ENCODE data around the gene ACSF3.
"Not testable (repeated sequence)": the region's sequence is repeated elsewhere in the genome, so short reads cannot be mapped to it uniquely, and the experiment has no call there.

ACSF3 gene

DNA sequence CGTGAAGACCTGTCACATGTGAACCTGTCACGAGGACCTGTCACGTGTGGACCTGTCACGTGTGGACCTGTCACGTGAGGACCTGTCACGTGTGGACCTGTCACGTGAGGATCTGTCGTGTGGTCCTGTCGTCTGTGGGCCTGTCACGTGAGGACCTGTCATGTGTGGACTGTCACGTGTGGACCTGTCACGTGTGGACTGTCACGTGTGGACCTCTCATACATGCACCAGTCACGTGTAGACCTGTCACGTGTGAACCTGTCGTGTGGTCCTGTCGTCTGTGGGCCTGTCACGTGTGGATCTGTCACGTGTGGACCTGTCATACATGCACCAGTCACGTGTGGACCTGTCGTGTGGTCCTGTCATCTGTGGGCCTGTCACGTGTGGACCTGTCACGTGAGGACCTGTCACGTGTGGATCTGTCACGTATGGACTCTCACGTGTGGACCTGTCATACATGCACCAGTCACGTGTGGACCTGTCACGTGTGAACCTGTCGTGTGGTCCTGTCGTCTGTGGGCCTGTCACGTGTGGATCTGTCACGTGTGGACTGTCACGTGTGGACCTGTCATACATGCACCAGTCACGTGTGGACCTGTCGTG is 19.5 kb upstream of the ACSF3 start:
- not testable (repeated sequence) for DNase-seq

DNA sequence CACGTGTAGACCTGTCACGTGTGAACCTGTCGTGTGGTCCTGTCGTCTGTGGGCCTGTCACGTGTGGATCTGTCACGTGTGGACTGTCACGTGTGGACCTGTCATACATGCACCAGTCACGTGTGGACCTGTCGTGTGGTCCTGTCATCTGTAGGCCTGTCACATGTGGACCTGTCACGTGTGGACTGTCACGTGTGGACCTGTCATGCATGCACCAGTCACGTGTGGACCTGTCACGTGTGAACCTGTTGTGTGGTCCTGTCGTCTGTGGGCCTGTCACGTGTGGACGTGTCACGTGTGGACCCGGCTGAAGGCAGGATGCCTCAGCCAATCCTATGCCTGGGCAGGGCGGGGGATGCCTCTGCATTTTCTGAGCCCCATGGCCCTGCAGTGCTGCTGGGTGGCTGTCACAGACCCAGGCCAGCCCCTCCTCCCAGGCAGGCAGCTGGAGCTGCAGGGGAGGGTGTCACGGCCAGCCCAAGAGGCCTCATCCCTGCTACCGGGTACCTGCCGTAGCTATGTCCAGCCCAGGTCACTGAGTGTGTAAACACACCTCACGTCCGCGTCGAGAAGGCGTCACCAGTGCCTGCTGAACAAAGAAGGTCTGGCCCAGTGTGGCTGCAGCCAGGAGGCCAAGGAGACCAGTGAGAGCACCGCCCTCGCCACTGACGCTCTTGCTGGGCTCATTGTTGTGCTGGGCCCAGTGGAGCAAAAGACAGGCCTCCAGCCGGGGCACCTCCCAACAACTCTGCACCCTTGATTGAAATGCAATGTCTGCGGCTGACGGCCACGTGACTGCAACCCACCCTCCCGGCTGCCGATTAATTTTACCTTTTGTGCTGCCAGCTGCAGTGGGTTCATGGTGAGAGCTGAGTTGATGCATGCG is 18.6 kb upstream of the ACSF3 start:
- no peak for DNase-seq

DNA sequence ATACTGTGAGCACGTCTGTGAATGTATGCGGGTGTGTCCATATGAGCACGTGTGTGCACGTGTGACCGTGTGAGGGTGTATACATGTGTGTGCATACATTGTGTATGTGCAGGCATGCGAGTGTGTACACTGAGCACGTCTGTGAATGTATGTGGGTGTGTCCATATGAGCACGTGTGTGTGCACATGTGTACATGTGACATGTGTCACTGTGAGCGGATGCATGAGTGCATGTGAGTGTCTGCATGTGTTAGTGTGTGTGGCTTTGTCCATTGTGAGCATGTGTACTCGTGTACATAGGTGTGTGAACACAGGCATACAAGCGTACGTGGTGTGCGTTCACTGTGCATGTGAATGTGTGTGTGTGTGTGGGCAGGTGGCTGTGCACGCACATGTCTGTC is 17.5 kb upstream of the ACSF3 start:
- DNase-seq = no peak

DNA sequence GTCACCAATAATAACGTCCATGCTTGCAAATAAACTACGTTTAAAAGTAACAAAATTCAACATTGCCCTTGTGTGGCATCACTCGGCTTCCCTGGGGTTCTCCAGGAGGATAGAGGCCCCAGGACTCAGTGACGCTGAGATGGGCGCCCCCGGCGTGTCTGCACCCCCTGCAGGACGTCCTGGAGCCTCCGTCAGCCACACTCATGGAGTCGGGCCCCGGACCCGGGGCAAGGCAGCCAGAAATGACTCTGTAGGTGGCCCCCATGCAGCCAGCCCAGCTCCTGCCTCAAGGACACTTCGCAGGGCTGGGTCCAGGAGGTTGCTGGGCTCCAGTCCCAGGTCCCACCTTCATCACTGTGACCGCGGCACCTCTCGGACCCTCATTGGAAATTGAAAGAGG is 16.6 kb upstream of the ACSF3 start:
- DNase-seq = no peak

DNA sequence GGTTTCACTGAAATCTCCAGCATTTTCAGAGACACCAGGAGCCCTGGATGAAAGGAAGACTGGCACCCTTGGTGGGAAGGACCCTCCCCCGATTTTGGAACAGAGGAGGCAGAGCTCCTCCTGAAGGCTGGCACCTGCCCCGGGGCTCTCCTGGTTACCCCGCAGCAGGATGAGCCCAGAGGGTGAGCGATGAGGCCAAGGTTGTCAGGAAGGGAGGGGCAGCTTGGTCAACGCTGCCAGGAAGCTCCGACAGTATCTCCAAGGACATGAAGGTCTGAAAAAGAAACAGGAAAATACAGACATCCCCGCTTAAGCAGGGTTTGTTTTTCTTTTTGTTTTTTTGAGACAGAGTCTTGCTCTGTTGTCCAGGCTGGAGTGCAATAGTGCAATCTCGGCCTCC is 15.5 kb upstream of the ACSF3 start:
- no peak for DNase-seq

DNA sequence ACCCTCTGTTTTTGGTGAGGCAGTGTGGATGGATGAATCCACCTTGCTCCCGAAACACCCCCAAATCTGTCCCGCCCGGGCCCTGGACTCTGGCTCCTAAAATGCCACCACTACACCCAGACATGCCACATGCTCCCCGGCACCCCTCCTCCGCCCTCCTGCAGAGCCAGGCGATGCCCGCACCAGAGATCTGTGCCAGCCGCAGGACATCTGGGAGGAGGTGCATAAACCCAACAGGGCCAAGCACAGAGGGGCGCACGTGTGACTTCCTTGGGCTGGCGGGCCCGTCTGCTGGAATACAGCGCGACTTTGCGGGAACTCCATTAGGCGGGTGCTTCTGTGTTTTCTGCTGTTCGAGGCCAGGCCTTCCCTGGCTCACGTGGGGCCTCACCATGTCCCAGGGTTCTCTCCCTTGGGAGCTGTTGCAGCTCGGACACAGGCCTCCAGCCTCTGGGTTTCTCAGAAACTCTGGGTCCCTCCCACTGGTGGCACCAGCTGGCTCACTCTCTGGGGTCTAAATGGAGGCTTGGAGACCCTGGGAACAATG is 14.1 kb upstream of the ACSF3 start:
- no peak for DNase-seq

DNA sequence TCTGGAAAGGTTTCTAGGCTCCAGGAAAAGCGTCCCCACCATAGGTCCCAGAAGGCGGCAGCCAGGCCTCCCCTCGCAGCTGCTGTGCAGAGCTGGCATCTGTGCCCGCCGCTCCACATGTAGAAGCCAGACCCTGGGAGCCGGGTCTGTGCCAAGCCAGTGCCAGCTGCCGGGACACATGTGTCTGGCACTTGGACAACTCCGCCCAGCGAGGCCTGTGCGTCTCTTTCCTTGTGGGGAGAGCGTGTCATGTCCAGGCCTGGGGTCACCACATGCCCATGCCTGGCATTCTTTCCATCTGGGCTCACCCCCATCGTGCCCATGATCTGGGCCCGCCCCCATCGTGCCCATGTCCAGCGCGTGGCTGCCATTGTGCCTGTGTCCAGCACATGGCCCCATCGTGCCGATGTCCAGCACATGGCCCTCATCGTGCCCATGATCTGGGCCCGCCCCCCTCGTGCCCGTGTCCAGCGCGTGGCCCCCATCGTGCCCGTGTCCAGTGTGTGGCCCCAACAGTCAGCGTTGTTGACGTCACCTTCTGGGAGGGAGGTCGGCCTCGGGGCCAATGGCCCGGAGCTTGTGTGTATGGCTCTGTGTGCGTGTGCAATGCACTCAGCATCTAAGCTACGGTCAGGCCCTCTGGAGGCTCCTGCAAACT is 13.3 kb upstream of the ACSF3 start:
- no peak for DNase-seq

DNA sequence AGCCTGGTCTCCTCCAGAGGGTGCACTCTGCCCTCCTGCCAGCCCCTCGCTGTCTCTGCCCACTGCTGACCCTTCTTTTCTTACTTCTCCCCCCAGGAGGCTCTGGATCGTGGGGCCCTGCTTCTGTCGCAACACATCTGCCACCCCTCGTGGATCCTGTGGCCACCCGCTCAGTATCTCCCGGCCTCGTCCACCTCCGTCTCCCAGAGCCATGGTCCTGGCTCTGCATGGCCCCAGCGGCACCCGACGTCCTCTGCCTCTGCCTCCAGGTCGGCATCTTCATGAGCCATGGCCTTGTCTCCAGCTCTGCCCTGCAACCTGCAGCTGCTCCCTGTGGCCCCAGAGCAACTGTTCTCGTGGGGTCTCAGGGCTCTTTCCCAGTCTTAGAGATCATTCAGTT is 12.1 kb upstream of the ACSF3 start:
- no peak for DNase-seq

DNA sequence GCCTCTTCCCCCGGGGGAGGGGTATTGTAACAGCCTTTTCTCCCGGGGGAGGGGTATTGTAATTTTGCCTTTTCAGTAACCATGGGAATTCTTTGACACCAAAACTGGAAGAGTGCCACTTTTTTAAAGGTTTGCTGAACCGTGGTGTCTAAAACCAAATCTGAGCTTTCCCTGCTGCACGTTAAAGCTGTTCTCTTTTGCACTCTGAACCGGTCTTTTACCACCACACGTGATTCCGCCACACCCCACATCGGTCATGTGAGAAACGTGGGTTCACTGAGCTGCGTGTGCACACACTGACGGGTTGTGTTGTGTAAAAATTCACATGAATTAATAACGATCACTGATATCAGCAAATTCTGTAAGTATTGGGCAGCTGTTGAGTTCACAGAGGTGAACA is 9.2 kb upstream of the ACSF3 start:
- no peak for DNase-seq

DNA sequence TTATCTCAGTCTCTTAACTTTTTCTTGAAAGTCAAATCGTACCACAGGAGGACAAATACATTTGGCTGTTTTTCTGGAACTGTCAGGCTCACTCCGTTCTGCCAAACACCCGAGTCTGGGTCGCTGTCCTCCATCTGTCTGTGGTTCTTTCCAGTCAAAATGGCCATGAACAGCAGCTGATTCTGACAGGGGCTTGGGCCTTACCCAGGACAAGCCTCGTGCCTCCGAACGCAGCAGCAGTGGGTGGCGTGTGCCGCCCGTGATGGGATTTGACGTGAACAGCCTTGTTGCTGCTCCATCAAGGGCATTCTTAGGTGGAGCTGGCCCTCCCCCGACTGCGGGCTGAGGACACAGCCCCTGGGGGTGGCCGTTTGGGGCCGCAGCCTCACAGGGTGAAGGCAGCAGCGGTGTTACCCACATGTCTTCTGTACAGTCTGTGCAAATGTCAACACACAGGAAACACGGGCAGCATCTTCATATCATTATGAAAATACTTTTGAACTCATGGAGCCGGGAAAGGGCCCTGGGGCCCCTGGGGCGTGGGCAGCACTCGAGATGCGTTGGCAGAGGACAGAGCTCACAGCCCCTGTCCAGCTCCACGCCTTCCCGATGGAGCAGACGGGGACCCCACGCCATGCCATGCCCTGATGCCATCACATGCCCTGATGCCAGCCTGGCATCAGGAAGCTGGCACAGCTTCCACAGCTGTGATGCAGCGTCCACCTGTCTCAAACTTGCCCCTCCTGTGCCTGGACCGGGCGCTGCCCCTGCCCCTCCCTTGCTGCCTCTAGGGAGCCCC is 8.6 kb upstream of the ACSF3 start:
- no peak for DNase-seq

DNA sequence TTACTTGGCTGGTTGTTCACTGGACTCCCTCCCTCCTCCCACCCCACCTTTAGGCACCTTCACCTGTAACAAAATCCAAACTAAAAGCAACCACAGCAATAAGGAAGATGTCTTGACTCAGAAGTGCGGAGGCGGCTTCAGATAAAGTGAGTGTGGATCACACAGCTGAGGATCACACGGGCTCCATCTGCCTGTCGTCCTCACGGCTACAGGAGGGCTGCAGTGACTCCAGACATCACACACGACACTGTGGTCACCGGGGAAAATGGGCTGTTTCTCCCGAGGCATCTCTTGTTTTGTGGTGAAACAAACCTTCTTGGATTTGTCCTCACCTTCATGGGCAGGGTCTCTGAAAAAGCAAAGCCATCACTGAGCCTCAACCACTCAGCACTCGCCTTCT is 7.9 kb upstream of the ACSF3 start:
- DNase-seq = no peak

DNA sequence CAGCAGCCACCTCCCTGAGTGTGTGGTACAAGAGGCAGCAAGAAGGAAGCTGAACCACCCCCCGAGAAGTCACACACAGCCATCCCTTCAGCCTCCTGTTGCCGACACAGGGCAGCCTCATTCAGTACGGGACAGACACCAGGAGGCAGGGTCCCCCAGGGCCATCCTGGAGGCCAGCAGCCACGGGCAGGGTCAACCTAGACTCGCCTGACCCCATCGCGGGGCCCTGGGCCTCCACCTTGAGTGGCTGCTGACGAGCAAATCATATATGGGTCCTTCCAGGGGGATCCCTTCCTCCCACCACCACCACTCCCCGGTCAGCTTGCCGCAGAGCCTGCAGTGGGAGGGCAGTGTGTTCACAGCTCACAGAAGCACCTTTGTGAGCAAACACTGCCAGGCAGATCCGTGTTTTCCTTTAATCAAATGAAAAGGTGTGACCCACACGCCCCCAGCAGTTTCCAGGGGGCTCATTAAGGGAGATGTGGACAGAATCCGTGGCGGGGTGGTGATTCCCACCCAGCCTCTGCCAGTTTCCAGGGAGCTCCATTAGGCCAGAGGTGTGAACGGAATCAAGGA is 5.6 kb upstream of the ACSF3 start:
- no peak for DNase-seq

DNA sequence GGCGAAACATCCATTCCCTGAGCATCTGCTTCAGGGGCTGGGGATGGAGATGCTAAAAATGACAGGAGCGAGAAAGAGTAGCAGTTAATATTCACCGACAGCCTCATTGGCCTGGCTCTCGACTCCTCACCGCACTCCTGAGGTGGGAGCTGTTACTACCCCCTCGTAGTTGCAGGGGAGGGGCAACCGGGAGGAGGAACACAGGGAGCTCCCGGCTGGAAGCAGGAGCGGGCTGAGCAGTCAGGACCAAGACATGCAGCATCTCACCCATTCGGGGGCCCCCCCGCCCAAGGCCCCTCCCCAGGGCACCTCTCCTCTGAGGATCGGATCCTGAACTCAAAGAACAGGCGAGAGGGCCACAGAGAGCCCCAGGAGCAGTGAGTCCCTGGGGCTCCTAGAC is 4.5 kb upstream of the ACSF3 start:
- DNase-seq = no peak

DNA sequence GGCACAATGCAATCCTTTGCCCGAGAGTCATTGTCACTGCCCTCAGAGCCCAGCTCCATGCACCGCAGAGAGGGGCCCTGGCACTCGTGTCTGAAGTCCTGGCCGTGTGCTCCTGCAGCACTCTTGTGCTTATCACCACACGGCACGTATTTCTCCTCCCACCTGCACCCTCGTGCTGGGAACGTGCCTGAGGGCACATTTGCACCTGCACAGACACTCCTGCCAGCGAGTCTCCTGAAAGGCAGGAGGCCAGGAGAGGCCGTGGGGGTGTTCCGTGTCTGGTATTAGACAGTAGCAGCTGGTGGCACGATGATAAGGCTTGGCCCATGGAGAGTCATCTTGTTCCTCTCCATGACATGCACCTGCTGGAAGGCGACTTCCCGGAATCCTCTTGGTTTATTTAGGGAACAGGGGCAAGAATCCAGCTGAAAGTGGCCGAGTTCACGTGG is 3.4 kb upstream of the ACSF3 start:
- no peak for DNase-seq

DNA sequence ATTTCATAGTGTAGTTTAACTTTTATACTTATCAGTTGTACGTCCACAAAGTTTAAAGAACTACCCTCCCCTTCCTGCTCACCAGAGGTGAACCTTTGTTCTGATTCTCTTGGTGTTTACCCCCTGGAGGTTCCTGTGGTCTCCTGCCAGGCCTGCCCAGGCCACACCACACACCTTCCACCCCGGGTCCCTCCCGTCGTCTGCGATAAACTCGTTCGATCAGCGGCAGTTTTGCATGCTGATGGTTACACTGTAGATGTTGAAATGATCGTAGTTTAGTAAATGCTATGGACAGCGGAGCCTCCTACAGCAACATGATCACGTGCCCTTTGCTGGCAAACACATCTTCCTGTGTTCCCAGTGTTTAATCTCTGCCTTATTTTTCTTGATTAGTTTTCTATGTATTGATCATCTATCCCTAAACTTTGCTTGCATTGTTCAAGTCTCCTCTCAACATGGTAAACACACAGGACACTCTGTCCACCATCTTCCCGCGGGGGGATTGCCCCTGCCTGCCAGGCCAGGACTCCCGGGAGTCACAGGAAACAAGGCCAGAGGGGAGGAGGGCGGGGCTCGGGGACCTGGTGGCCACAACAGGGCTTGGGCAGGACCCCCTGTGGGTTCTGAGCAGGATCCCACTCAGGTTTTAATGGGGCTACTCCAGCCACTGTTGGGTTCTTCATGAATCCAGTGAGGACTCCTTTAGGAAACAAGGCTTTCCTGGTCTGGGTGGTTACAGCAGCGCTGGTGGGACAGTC is 2.8 kb upstream of the ACSF3 start:
- no peak for DNase-seq

DNA sequence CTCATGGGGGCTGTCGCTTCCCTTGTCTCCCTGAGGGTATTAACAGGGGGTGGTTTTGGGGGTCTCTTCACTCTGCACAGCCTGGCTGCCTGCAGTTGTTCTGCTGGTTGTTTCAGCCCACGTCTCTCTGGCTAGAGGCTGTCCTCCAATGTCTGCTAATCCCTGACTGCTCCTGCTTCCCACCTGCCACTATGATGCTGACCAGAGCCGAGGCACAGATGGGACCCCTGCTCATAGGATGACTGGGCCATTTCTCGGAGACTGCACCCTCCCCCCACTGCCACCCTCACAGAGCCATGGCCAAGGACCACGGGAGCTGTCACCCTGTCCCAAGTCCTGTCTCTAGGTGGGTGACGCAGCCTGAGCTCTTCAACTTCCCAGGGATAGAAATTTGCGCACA is 1.6 kb upstream of the ACSF3 start:
- no peak for DNase-seq

DNA sequence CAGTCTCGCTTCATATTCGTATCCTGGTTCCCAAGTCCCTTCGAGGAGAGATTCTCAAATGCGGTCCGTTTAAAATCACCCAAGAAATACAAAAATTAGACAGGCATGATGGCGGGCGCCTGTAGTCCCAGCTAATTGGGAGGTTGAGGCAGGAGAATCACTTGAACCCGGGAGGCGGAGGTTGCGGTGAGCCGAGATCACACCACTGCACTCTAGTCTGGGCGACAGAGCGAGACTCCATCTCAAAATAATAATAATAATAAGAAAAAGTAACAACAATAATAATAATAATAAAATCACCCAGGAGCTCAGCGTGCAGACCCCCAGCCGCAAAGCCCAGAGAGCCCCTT is 425 bp upstream of the ACSF3 start:
- DNase-seq = not testable (repeated sequence)

DNA sequence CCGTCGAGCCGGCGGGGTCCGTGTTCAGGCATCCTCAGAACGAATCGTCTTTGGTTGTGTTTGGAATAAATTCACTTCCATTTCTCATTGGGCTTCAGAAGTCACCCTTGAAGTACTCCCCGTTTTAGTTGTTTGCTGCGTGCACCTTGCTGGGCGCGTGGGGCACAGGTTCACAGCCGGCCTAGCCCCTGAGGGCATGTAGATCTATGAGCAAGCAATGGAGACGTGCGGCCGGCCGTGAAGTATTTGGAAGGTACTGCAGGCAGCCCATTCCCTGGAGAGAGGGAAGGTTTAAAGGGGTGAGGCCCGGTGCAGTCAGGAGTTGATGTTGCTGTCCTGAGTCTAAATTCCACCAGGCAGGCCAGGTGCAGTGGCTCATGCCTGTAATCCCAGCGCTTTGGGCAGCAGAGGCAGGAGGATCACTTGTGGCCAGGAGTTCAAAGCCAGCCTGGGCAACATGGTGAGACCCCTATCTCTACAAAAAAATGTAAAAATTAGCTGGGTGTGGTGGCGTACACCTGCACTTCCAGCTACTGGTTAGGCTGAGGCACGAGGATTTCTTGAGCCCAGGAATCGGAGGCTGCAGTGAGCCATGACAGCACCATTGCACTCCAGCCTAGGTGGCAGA is 714 bp downstream of the ACSF3 start:
- peak; percentile 43 for DNase-seq

DNA sequence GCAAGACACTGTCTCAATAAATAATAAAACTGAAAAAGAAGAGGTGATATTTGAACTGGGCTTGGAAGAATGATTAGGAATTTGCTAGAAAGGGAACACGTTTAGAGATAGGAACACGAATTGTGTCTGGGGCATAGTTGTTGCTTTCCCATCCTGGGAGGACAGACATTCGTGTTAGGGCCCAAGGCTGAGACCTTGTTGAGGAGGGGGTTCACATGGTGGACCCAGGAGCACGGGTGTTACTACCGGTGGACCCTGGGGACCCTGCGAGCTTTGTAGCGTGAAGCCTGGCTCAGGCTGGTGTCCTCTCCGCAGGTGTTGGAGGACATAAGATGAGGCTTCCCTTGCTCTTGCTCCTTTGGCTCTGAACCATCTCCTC is 1.2 kb downstream of the ACSF3 start:
- no peak for DNase-seq

DNA sequence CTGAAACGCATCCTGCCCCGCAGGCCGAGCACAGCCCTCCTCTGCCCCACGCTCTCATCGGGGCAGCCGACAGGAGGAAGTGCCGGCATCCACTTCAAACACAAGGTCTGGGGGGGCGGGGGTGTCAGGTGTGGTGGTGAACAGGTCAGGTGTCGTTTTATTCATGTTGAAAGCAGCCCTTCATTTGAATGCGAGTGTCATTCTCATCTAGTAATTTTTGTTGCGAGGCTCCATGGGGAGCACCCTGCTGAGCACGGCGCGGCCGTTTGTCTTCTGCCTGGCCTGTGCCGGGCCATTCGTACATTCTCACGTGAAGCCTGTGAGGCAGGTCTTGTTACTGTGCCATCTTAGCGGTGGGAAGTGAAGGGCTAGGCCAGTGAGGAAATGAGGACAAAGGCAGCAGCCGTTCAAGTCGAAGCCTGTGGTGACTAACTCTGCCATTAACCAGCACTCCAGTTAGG is 1.9 kb downstream of the ACSF3 start:
- no peak for DNase-seq

DNA sequence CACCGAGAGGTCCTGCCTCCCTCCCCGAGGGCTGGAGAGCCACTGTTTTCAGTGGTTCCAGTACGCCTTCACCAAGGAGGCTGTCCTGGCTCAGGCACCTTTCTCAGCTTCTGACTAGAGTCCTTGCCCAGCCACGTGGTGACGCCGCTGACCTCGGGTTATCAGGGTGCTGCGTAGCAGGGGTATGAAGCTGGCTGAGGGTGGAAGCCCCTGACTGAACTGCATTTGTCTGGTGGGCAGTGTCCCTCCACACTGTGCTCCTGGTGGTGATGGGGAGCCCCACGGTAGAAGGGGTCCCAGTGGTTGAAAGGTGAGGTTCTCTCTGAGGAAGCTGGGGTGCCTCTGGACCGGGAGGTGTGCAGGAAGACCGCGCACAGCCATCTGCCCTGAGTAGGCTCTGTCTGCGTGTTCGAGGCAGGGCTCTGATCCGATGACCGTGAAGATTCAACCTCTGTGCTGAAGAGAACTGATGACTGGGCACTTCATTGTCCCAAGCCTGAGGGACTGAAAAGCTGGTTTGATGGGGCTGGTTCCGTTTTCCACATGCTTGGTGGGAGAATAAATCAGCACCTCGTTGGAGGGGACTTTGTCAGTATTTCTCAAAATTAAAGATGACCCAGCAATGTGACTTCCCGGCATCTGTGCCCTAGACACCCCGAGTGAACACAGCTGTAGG is 2.5 kb downstream of the ACSF3 start:
- no peak for DNase-seq
